ENCODE measurements around the gene ST8SIA2.

The ST8SIA2 gene

GRCh38 chr15:92425578-92426225, 32.0 kb downstream of the ST8SIA2 start:
- TF ChIP-seq CTCF (IDR thresholded peaks at IDR 0.05; ENCODE audit: insufficient read depth, low read depth, low read length, missing control alignments), result no peak
- no peak overlapping the region for H3K4me3 ChIP-seq (ENCODE audit: low read depth, low read length)
- DNase-seq (ENCODE audit: low read depth), result no peak

GRCh38 chr15:92429378-92430068, 35.8 kb downstream of the ST8SIA2 start:
- H3K4me3 ChIP-seq (ENCODE audit: low read depth, low read length), result no peak overlapping the region
- DNase-seq (ENCODE audit: low read depth), result no peak
- TF ChIP-seq CTCF (IDR thresholded peaks at IDR 0.05; ENCODE audit: insufficient read depth, low read depth, low read length, missing control alignments), result no peak

- H3K4me3 ChIP-seq (ENCODE audit: low read depth, low read length), result no peak overlapping the region
- no peak for DNase-seq (ENCODE audit: low read depth)
- no peak for TF ChIP-seq CTCF (IDR thresholded peaks at IDR 0.05; ENCODE audit: insufficient read depth, low read depth, low read length, missing control alignments)
Measured at GRCh38 chr15:92430069-92430440, 36.4 kb downstream of the ST8SIA2 start.

GRCh38 chr15:92435145-92435544, 41.5 kb downstream of the ST8SIA2 start:
- TF ChIP-seq CTCF (IDR thresholded peaks at IDR 0.05; ENCODE audit: insufficient read depth, low read depth, low read length, missing control alignments), result no peak
- no peak for DNase-seq (ENCODE audit: low read depth)
- no peak overlapping the region for H3K4me3 ChIP-seq (ENCODE audit: low read depth, low read length)

GRCh38 chr15:92438471-92438870, 44.8 kb downstream of the ST8SIA2 start:
- no peak for TF ChIP-seq CTCF (IDR thresholded peaks at IDR 0.05; ENCODE audit: insufficient read depth, low read depth, low read length, missing control alignments)
- no peak overlapping the region for H3K4me3 ChIP-seq (ENCODE audit: low read depth, low read length)
- no peak for DNase-seq (ENCODE audit: low read depth)

- no peak overlapping the region for H3K4me3 ChIP-seq (ENCODE audit: low read depth, low read length)
- no peak for DNase-seq (ENCODE audit: low read depth)
- TF ChIP-seq CTCF (IDR thresholded peaks at IDR 0.05; ENCODE audit: insufficient read depth, low read depth, low read length, missing control alignments), result no peak
Measured at GRCh38 chr15:92443381-92443780, 49.7 kb downstream of the ST8SIA2 start.

- TF ChIP-seq CTCF (IDR thresholded peaks at IDR 0.05; ENCODE audit: insufficient read depth, low read depth, low read length, missing control alignments), result no peak
- no peak overlapping the region for H3K4me3 ChIP-seq (ENCODE audit: low read depth, low read length)
- DNase-seq (ENCODE audit: low read depth), result no peak
Measured at GRCh38 chr15:92444631-92445030, 51.0 kb downstream of the ST8SIA2 start.
